A549 (cell line): Measurements from ENCODE around the gene ACTR1A. TPM values are rescaled to one million over a fixed set of nuclear protein-coding genes. Genes with fewer than 3 reads are reported as not detected.

Experiments
- ATAC-seq, 2 experiments: fragments of 200-7000 bp in 1 of 2; fragments of >200 bp in 1 of 2; cut with Nextera tagmentation in 1 of 2; cut with Tn5 transposase in 1 of 2; 3 replicates each; pipeline versions ENCODE4 v1.8.0 to v1.9.1; 2018 to 2020; ENCODE audit warnings: mild to moderate bottlenecking in 1 of 2, moderate library complexity in 1 of 2
- CTCF ChIA-PET: fragments of 300-600 bp; sonication (Branson Sonifier 250); formaldehyde crosslinking; extraction: SDS; loops from one replicate; lab custom pipeline; 2021; ENCODE audit warnings: antibody characterized with exemption, inconsistent platforms; lab: Yijun Ruan, JAX
- POLR2A ChIA-PET: fragments of 350-600 bp; formaldehyde crosslinking; extraction: SDS; loops from one replicate; lab custom pipeline; 2021; ENCODE audit warnings: antibody characterized with exemption, inconsistent platforms; lab: Yijun Ruan, JAX
- DNase-seq, 2 experiments: peaks; one replicate each; pipeline versions ENCODE4 v3.0.0 to v3.0.0-alpha.2; 2011 to 2016; ENCODE audit warnings: low read depth in 1 of 2, low spot score in 1 of 2
- FAIRE-seq: peaks from 2 replicates; lab custom pipeline; 2011; peaks lifted over from hg19 to GRCh38; lab: Jason Lieb, UNC
- H3K27ac ChIP-seq, 2 experiments: fragments of >200 bp; sonication (Bioruptor Twin); formaldehyde crosslinking; 3 replicates each; pipeline ENCODE4 v1.5.1; 2016 to 2017
- H3K4me1 ChIP-seq: fragments of >200 bp; sonication (Bioruptor Twin); formaldehyde crosslinking; 3 replicates; pipeline ENCODE4 v1.6.1; 2016
- H3K4me2 ChIP-seq: fragments of >200 bp; sonication (Bioruptor Twin); formaldehyde crosslinking; 3 replicates; pipeline ENCODE4 v1.6.1; 2016
- H3K4me3 ChIP-seq: fragments of >200 bp; sonication (Bioruptor Twin); formaldehyde crosslinking; 3 replicates; pipeline ENCODE4 v1.5.1; 2016
- H3K9me3 ChIP-seq: fragments of >200 bp; sonication (Bioruptor Twin); formaldehyde crosslinking; 3 replicates; pipeline ENCODE4 v1.6.1; 2016
- CEBPB ChIP-seq, 2 experiments: fragments of >200 bp in 1 of 2; sonication (Bioruptor Twin) in 1 of 2; formaldehyde crosslinking in 1 of 2; IDR thresholded peaks; 2 replicates each; pipeline ENCODE4 v1.6.1; 2012 to 2016
- CTCF ChIP-seq: fragments of >200 bp; sonication (Bioruptor Twin); formaldehyde crosslinking; IDR thresholded peaks from 3 replicates; pipeline ENCODE4 v1.5.1; 2016
- ELK1 ChIP-seq: fragments of 150-350 bp; IDR thresholded peaks from 2 replicates; pipeline ENCODE4 v1.6.1; 2014; ENCODE audit warnings: low read depth, mild to moderate bottlenecking, low read length
- ESRRA ChIP-seq: fragments of 150-350 bp; IDR thresholded peaks from 2 replicates; pipeline ENCODE4 v1.6.1; 2014; ENCODE audit warnings: mild to moderate bottlenecking, low read length, borderline replicate concordance
- FOSB ChIP-seq: fragments of 250-450 bp; sonication (Bioruptor Pico); IDR thresholded peaks from 2 replicates; pipeline ENCODE4 v1.5.0; 2020; ENCODE audit warnings: mild to moderate bottlenecking, moderate library complexity
- FOXS1 ChIP-seq: fragments of 250-450 bp; sonication (Bioruptor Pico); IDR thresholded peaks from 2 replicates; pipeline ENCODE4 v1.5.0; 2020; ENCODE audit warnings: mild to moderate bottlenecking, moderate library complexity
- GATA3 ChIP-seq: IDR thresholded peaks from 2 replicates; pipeline ENCODE4 v1.6.1; 2012; ENCODE audit warnings: borderline replicate concordance
- HOXB5 ChIP-seq: fragments of 250-450 bp; sonication (Bioruptor Pico); IDR thresholded peaks from 2 replicates; pipeline ENCODE4 v1.5.0; 2020; ENCODE audit warnings: mild to moderate bottlenecking, moderate library complexity
- JUN ChIP-seq, 2 experiments: fragments of >200 bp; sonication (Bioruptor Twin); formaldehyde crosslinking; IDR thresholded peaks; 2 replicates in 1 of 2; 3 replicates in 1 of 2; pipeline ENCODE4 v1.6.1; 2016 to 2017
- MYC ChIP-seq: IDR thresholded peaks from 2 replicates; pipeline ENCODE4 v1.6.1; 2012; ENCODE audit warnings: mild to moderate bottlenecking, inconsistent platforms, low read length, improper control_type of control experiment, borderline replicate concordance
- NPAS2 ChIP-seq: fragments of 250-450 bp; sonication (Bioruptor Pico); IDR thresholded peaks from 2 replicates; pipeline ENCODE4 v1.8.0; 2022; ENCODE audit warnings: mild to moderate bottlenecking, moderate library complexity, borderline replicate concordance
- PBX3 ChIP-seq: IDR thresholded peaks from 2 replicates; pipeline ENCODE4 v1.6.1; 2012
- TP53 ChIP-seq: fragments of 250-450 bp; sonication (Bioruptor Pico); IDR thresholded peaks from 2 replicates; pipeline ENCODE4 v1.5.0; 2021; ENCODE audit warnings: mild to moderate bottlenecking, moderate library complexity
- WGBS: methylation state at CpG from one replicate; pipeline ENCODE4 v1.1.6; 2017; ENCODE audit errors: missing lambda C conversion rate; 5-methylcytosine and 5-hydroxymethylcytosine counted together
- polyA plus RNA-seq, 4 experiments: library from polyadenylated mRNA; depleted of rRNA in 3 of 4; stranded (reverse); fragments of >200 nt; fragmentation: RNase III in 1 of 4; extraction: RNeasy Plus Mini Kit Qiagen cat#74134 plus additional on column Dnase treatment in 1 of 4; gene quantifications; 2 replicates in 3 of 4; 3 replicates in 1 of 4; pipeline ENCODE4 v1.2.3, GENCODE V29; 2011 to 2017

ACTR1A gene
- polyA plus RNA-seq, 2 of the 4 experiments (the other 2 are of a cell fraction) = 85.8 to 114 TPM

GRCh38 chr10:102545265-102545871 lies 42.9 kb upstream of the ACTR1A start:
- Histone ChIP-seq H3K9me3 (no peaks in the 10 kb centered on the region), H3K27ac (no peak overlapping the region), H3K4me3 (no peak overlapping the region), H3K4me2 (no peak overlapping the region), H3K4me1 (peaks cover 3% of the 10 kb centered on the region; the same call in 2 of the 3 replicates)
- TF ChIP-seq CTCF (no peak), PBX3 (no peak), FOSB (CRISPR knock-in tag) (no peak), MYC (no peak), JUN (IDR thresholded peaks at IDR 0.05) (no peak), HOXB5 (CRISPR knock-in tag) (no peak), FOXS1 (CRISPR knock-in tag) (no peak), GATA3 (no peak), TP53 (CRISPR knock-in tag) (no peak), ELK1 (no peak)
- no peak for ATAC-seq
- CTCF ChIA-PET = interaction anchor here (1.3 kb wide), 1 partner anchor 21 kb away, joined by 3 read pairs; no protein-coding TSS in a partner anchor
- no peak for FAIRE-seq
- POLR2A ChIA-PET = interaction anchor here (0.6 kb wide), 1 partner anchor 38 kb away, joined by 3 read pairs; no protein-coding TSS in a partner anchor
- WGBS = 85% methylated on average over 7 of the region's 7 CpGs
- DNase-seq = no peak

GRCh38 chr10:102542800-102543418 lies 40.4 kb upstream of the ACTR1A start:
- ATAC-seq = no peak
- Histone ChIP-seq H3K9me3 (no peaks in the 10 kb centered on the region), H3K27ac (0 out of 6 replicates have a peak overlapping the region, but pooled peaks of 1 of the 2 experiments have one; percentile 45), H3K4me2 (no peak overlapping the region), H3K4me3 (no peak overlapping the region), H3K4me1 (peaks cover 5% of the 10 kb centered on the region; the same call in 2 of the 3 replicates)
- DNase-seq = no peak
- no peak for FAIRE-seq
- ChIA-PET CTCF (no interaction called here), POLR2A (no interaction called here)
- TF ChIP-seq CEBPB (IDR thresholded peaks at IDR 0.05) = 0 out of 4 replicates have a peak, but pooled peaks of 1 of the 2 experiments have one; percentile 3
- no peak for TF ChIP-seq ESRRA
- 67% methylated on average over 8 of the region's 8 CpGs for WGBS

GRCh38 chr10:102540023-102540422 lies 37.5 kb upstream of the ACTR1A start:
- H3K4me3 ChIP-seq = no peak overlapping the region
- H3K9me3 ChIP-seq = no peaks in the 10 kb centered on the region
- peak; percentile 85 to 93 for ATAC-seq
- POLR2A ChIA-PET = no interaction called here
- CTCF ChIA-PET = no interaction called here
- 83% methylated on average over 1 of the region's 1 CpG for WGBS
- TF ChIP-seq NPAS2 (CRISPR knock-in tag) = no peak
- 0 out of 3 replicates have a peak, but pooled peaks have one; percentile 11 for TF ChIP-seq CTCF
- FAIRE-seq = no peak
- peak; percentile 27 to 32 for DNase-seq
- no peak overlapping the region for H3K27ac ChIP-seq
- no peak overlapping the region for H3K4me2 ChIP-seq
- H3K4me1 ChIP-seq = peaks cover 5% of the 10 kb centered on the region; the same call in 2 of the 3 replicates
